GM13977 (cell line): ENCODE results near the gene HGFAC.

Source experiments
- DNase-seq: peaks from one replicate; pipeline ENCODE4 v3.0.0; 2012; ENCODE audit warnings: low spot score
- in situ Hi-C: fragments of 300-500 bp; cut with MboI; formaldehyde crosslinking; loops from one replicate; pipeline ENCODE4 v1.12.0; 2022; ENCODE audit warnings: low sequenced_read_pairs, low pct_unique_long_range_greater_than_20kb, mixed read lengths, inconsistent platforms; ENCODE audit not compliant: unreplicated experiment
- TF ChIP-seq, protein P1 (sequence below): IDR thresholded peaks from 2 replicates; pipeline ENCODE4 v1.5.1; 2012; ENCODE audit warnings: mild to moderate bottlenecking, control low read depth; ENCODE audit not compliant: insufficient read depth; ENCODE audit errors: extremely low read depth, missing control alignments

HGFAC gene

DNA sequence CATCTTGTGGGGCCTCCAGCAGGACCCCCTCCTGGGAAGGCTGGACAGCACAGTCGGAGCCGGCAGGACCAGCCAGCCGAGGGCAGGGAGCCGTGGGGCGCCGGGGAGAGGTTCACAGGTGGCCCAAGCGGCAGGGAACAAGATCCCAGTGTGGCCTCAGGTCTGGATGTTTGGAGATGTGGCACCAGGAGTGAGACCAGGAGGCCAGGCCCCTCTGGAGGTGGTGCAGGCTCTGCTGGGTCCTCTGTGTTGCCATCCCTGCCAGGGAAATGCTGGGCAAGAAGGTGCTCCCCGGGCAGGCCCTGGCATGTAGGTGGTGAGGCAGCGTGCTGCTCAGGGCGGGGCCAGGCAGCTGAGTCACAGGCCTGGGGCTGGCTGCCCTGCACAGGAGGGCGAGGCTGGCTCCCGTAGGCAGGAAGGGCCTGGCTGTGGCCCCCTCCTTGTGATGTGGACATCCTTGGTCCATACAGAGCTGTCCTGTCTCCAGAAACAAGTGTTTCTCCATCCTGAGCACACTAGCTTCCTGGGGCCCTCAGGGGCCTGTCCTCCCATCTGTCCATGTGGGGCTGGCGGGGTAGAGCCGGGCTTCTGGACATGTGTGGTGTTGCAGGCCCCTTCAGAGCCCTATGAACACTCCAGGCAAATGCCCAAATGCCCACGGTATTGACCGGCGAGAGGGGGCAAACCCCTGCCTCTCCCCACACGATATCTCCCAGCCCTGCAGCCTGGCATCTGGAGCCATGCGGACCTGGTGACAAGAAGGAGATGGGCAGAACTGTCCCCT lies 4.8 kb upstream of the HGFAC start:
- no peak for DNase-seq
- TF ChIP-seq, protein P1, sequence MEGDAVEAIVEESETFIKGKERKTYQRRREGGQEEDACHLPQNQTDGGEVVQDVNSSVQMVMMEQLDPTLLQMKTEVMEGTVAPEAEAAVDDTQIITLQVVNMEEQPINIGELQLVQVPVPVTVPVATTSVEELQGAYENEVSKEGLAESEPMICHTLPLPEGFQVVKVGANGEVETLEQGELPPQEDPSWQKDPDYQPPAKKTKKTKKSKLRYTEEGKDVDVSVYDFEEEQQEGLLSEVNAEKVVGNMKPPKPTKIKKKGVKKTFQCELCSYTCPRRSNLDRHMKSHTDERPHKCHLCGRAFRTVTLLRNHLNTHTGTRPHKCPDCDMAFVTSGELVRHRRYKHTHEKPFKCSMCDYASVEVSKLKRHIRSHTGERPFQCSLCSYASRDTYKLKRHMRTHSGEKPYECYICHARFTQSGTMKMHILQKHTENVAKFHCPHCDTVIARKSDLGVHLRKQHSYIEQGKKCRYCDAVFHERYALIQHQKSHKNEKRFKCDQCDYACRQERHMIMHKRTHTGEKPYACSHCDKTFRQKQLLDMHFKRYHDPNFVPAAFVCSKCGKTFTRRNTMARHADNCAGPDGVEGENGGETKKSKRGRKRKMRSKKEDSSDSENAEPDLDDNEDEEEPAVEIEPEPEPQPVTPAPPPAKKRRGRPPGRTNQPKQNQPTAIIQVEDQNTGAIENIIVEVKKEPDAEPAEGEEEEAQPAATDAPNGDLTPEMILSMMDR: no peak
- in situ Hi-C loops: no loop called here

DNA sequence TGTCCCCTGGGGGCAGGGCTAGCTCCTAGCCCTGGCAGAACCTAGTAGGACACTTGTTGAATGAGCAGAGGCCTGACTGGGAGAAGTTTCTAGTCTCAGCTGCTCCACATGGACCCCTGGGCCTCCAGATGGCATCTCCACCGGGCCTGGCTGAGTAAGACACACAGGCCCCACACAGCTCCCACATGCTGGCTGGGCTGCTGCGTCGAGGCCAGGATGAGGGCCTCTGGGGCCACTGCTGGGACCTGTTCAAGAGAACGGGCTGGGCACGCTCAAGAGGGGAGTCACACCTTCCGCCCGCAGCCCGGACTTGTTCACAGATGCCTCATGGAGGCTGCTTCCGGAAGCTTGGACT lies 4.2 kb upstream of the HGFAC start:
- TF ChIP-seq, protein P1: no peak
- in situ Hi-C loops: no loop called here
- DNase-seq: no peak

- DNase-seq: no peak
- in situ Hi-C loops: no loop called here
- TF ChIP-seq, protein P1: no peak
Observed at GRCh38 chr4:3437998-3438846, 3.5 kb upstream of the HGFAC start.

- TF ChIP-seq, protein P1: no peak
- in situ Hi-C loops: no loop called here
- no peak for DNase-seq
Observed at GRCh38 chr4:3438847-3439180, 3.0 kb upstream of the HGFAC start.

- in situ Hi-C loops: no loop called here
- TF ChIP-seq, protein P1: no peak
- no peak for DNase-seq
Observed at GRCh38 chr4:3439391-3439790, 2.4 kb upstream of the HGFAC start.

DNA sequence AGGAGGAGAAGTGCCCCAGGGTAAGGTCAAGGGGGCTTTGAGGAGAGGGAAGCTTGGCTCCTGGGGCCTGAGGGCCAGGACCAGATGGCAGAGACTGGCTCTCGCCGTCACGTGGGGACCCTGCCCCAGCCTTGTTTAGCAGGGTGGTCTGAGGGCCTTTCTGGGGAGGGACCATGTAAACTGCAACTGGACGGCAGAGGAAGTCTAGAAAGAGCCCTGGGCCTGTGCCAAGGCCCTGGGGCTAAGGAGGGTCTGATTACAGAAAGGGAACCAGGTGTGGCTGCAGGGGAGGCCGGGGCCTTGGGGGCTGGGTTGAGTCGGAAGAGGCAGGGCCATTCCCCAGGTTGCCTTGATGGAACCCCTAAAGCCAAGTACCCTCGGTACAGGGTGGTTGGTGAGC lies 1.8 kb upstream of the HGFAC start:
- TF ChIP-seq, protein P1: no peak
- DNase-seq: no peak
- in situ Hi-C loops: no loop called here
